K562 (cell line): Measurements from ENCODE around the gene PLCB1.
"Not testable (repeated sequence)": the region's sequence is repeated elsewhere in the genome, so short reads cannot be mapped to it uniquely, and the experiment has no call there.

ENCODE experiments used
- CREB1 ChIP-seq, 2 experiments: sonication (generic) in 1 of 2; formaldehyde crosslinking in 1 of 2; IDR thresholded peaks; 2 replicates each; pipeline versions ENCODE4 v1.6.1 to v1.8.0; 2012 to 2022; ENCODE audit warnings: inconsistent platforms in 1 of 2, mild to moderate bottlenecking in 1 of 2, missing genetic modification reagents in 1 of 2, moderate library complexity in 1 of 2
- DNMT1 ChIP-seq: fragments of 450-650 bp; IDR thresholded peaks from 2 replicates; pipeline ENCODE4 v1.6.1; 2016; ENCODE audit warnings: antibody characterized with exemption, mild to moderate bottlenecking
- EP300 ChIP-seq: IDR thresholded peaks from 2 replicates; pipeline ENCODE4 v1.6.1; 2012; ENCODE audit warnings: low read length, improper control_type of control experiment
- HCFC1 ChIP-seq: IDR thresholded peaks from 2 replicates; pipeline ENCODE4 v1.6.1; 2012; ENCODE audit warnings: low read depth, low read length, improper control_type of control experiment
- LARP7 ChIP-seq: fragments of 450-650 bp; IDR thresholded peaks from 2 replicates; pipeline ENCODE4 v1.6.1; 2016
- NR3C1 ChIP-seq: sonication (generic); formaldehyde crosslinking; IDR thresholded peaks from 2 replicates; pipeline ENCODE4 v1.8.1; 2022; ENCODE audit warnings: missing genetic modification reagents
- STAT5B ChIP-seq: fragments of 250-450 bp; sonication (Bioruptor Pico); IDR thresholded peaks from 2 replicates; pipeline ENCODE4 v1.8.0; 2021; ENCODE audit warnings: mild to moderate bottlenecking, inconsistent platforms
- TAF9B ChIP-seq: fragments of 450-650 bp; IDR thresholded peaks from 2 replicates; pipeline ENCODE4 v1.6.1; 2018; ENCODE audit warnings: mild to moderate bottlenecking; ENCODE audit not compliant: partially characterized antibody
- ZNF274 ChIP-seq: IDR thresholded peaks from 2 replicates; pipeline ENCODE4 v1.6.1; 2011; ENCODE audit warnings: low read depth, mild to moderate bottlenecking, low read length, moderate library complexity, borderline replicate concordance
- TF ChIP-seq, protein P1 (sequence below): fragments of 200-800 bp; sonication (Bioruptor generic); IDR thresholded peaks from 2 replicates; pipeline ENCODE4 v1.6.1; 2016; ENCODE audit warnings: missing genetic modification characterization, missing compliant biosample characterization
- TF ChIP-seq, protein P2 (sequence below): sonication (generic); formaldehyde crosslinking; IDR thresholded peaks from 2 replicates; pipeline ENCODE4 v1.8.0; 2022; ENCODE audit warnings: missing genetic modification reagents, mild to moderate bottlenecking, borderline replicate concordance

DNA sequence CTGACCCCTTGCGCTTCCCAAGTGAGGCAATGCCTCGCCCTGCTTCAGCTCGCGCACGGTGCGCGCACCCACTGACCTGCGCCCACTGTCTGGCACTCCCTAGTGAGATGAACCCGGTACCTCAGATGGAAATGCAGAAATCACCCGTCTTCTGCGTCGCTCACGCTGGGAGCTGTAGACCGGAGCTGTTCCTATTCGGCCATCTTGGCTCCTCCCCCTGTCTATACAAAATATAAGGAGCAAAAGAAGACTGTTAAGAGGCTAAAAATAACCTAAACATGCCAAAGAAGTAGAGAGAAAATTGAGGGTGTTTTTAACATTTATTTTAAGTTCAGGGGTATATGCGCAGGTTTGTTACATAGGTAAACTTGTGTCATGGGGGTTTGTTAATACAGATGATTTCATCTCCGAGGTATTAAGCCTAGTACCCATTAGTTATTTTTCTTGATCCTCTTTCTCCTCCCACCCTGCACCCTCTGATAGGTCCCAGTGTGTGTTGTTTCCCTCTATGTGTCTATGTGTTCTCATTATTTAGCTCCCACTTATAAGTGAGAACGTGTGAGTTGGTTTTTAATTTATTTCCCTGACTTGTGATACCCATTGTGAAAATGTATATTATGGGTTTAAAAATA, 469.0 kb downstream of the PLCB1 start:
- TF ChIP-seq NR3C1 (CRISPR knock-in tag); HCFC1; DNMT1; STAT5B (CRISPR knock-in tag); LARP7; ZNF274; CREB1 (IDR thresholded peaks at IDR 0.05); CREB1 (CRISPR knock-in tag; IDR thresholded peaks at IDR 0.05); EP300; TAF9B: not testable (repeated sequence)
- TF ChIP-seq, protein P1, sequence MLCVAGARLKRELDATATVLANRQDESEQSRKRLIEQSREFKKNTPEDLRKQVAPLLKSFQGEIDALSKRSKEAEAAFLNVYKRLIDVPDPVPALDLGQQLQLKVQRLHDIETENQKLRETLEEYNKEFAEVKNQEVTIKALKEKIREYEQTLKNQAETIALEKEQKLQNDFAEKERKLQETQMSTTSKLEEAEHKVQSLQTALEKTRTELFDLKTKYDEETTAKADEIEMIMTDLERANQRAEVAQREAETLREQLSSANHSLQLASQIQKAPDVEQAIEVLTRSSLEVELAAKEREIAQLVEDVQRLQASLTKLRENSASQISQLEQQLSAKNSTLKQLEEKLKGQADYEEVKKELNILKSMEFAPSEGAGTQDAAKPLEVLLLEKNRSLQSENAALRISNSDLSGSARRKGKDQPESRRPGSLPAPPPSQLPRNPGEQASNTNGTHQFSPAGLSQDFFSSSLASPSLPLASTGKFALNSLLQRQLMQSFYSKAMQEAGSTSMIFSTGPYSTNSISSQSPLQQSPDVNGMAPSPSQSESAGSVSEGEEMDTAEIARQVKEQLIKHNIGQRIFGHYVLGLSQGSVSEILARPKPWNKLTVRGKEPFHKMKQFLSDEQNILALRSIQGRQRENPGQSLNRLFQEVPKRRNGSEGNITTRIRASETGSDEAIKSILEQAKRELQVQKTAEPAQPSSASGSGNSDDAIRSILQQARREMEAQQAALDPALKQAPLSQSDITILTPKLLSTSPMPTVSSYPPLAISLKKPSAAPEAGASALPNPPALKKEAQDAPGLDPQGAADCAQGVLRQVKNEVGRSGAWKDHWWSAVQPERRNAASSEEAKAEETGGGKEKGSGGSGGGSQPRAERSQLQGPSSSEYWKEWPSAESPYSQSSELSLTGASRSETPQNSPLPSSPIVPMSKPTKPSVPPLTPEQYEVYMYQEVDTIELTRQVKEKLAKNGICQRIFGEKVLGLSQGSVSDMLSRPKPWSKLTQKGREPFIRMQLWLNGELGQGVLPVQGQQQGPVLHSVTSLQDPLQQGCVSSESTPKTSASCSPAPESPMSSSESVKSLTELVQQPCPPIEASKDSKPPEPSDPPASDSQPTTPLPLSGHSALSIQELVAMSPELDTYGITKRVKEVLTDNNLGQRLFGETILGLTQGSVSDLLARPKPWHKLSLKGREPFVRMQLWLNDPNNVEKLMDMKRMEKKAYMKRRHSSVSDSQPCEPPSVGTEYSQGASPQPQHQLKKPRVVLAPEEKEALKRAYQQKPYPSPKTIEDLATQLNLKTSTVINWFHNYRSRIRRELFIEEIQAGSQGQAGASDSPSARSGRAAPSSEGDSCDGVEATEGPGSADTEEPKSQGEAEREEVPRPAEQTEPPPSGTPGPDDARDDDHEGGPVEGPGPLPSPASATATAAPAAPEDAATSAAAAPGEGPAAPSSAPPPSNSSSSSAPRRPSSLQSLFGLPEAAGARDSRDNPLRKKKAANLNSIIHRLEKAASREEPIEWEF (CRISPR knock-in tag): not testable (repeated sequence)
- TF ChIP-seq, protein P2, sequence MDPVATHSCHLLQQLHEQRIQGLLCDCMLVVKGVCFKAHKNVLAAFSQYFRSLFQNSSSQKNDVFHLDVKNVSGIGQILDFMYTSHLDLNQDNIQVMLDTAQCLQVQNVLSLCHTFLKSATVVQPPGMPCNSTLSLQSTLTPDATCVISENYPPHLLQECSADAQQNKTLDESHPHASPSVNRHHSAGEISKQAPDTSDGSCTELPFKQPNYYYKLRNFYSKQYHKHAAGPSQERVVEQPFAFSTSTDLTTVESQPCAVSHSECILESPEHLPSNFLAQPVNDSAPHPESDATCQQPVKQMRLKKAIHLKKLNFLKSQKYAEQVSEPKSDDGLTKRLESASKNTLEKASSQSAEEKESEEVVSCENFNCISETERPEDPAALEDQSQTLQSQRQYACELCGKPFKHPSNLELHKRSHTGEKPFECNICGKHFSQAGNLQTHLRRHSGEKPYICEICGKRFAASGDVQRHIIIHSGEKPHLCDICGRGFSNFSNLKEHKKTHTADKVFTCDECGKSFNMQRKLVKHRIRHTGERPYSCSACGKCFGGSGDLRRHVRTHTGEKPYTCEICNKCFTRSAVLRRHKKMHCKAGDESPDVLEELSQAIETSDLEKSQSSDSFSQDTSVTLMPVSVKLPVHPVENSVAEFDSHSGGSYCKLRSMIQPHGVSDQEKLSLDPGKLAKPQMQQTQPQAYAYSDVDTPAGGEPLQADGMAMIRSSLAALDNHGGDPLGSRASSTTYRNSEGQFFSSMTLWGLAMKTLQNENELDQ (CRISPR knock-in tag): not testable (repeated sequence)
